ENCODE results near the gene ELMOD1.
"Not testable (repeated sequence)": the region's sequence is repeated elsewhere in the genome, so short reads cannot be mapped to it uniquely, and the experiment has no call there.

Gene ELMOD1

GRCh38 chr11:107590460-107591377, at the start of gene ELMOD1:
Gene ELMOD1, plus strand, starts transcription at chr11:107591147. Its CDS starts 27,043 bp downstream, at chr11:107618190.
- peak in 1 of 2 donors; percentile 20 for DNase-seq

GRCh38 chr11:107545101-107545514, 45.8 kb upstream of the ELMOD1 start:
- DNase-seq: no peak

DNA sequence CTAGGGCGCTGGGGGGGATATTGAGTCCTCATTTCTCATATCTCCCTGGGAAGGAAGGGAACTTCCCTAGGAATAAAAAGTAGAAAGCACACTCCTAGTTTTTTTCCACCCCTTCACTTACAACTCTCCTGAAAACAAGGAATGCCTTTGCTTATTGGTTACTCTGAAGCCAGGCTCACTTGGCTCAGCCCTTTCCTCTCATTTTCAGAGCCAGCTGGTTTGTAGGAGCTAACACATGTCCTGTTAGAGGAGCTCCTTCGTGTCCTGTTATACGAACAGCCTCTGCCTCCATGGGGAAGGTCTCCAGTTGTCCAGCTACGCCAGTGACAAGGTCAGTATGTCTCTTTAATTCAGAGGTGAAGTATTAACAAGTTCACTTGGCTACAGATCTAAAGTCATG, 43.0 kb upstream of the ELMOD1 start:
- DNase-seq: no peak

- DNase-seq: peak in 1 of 2 donors; percentile 57
Measured at GRCh38 chr11:107549253-107549953, 41.5 kb upstream of the ELMOD1 start.

DNA sequence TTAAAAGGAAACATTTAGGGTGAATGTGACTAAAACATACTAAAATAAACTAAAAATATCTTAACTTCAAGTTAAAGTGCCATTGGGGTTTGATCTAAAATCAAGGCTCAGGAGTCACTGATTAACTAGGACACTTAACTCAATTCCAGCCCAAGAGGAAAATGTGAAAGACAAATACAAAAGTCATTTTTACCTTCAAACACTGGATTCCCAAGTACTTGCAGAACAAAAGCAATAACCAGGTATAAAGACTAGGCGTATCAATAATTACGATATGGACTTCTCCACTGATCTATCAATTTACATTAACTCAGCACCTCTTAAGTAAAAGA, 41.0 kb upstream of the ELMOD1 start:
- DNase-seq: no peak

GRCh38 chr11:107550304-107550703, 40.6 kb upstream of the ELMOD1 start:
- no peak for DNase-seq

- no peak for DNase-seq
Measured at GRCh38 chr11:107561688-107562087, 29.3 kb upstream of the ELMOD1 start.

DNA sequence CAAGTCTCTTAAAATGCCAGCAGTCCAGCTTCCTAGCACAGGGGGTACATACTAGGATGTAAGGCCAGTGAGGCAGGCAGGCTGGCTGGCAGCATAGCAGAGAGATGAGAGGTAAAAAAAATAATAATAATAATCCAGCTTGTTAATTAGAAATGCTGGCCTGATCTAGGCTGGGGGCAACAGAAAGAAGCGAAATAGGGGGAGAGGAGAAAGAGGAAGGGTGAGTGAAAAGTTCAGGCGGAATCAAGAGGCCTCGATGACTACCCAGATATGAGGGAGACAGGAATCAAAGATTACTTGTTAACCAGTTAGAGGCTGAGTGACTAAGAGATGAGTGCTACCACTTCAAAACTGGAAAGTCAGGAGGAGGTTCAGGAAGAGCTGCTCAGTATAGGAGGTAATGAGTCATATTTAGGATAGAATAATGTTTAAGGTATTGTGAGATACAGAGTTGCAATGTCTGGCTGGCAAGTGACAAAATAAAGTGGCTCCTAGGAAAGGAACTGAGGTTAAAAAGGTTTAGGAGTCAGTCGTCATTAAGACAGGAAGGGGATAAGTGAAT, 28.2 kb upstream of the ELMOD1 start:
- DNase-seq: no peak

DNA sequence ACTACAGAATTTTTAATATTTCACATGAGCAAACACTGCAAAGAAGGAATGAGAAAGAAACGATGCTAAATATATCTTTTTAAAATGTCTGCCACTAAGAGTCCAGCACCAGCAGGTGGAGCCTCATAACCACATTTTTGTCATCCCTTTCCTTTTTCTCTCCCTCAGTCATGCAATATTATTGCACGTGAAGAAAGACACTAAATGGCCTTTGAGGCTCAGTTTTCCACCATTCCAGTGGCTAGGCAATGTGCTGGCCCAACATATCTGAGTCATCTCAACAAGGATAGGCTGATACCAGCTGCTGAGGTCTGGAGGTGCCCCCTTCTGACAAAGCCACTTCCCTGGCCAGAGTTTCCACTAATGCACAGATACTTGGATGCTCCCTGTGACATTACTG, 27.2 kb upstream of the ELMOD1 start:
- DNase-seq: peak; percentile 31 to 52

DNA sequence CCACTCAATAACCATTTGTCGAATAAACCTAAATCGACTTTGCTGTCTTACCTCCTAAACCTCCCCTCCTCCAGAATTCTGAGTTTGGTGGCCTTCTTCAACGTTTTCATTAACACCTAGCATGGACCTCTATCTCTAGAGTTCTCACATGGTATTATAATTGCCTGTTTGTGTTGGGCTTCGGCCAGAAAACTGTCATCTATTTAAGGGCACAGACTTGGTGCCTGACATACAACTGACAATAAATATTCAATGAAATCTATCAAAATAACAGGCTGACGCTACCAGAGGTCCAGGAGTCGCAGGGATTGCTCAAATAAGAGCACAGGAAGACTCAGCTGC, 26.1 kb upstream of the ELMOD1 start:
- no peak for DNase-seq

- DNase-seq: peak; percentile 77 to 82
Measured at GRCh38 chr11:107565219-107565937, 25.6 kb upstream of the ELMOD1 start, which contains the start of gene ALKBH8. Gene ALKBH8, minus strand, starts transcription at chr11:107565735. Its CDS starts 4,842 bp downstream, at chr11:107560893.

GRCh38 chr11:107565955-107566501, 24.9 kb upstream of the ELMOD1 start:
- not testable (repeated sequence) for DNase-seq

GRCh38 chr11:107566569-107566968, 24.4 kb upstream of the ELMOD1 start:
- no peak for DNase-seq

GRCh38 chr11:107567739-107568335, 23.1 kb upstream of the ELMOD1 start:
- no peak for DNase-seq

DNA sequence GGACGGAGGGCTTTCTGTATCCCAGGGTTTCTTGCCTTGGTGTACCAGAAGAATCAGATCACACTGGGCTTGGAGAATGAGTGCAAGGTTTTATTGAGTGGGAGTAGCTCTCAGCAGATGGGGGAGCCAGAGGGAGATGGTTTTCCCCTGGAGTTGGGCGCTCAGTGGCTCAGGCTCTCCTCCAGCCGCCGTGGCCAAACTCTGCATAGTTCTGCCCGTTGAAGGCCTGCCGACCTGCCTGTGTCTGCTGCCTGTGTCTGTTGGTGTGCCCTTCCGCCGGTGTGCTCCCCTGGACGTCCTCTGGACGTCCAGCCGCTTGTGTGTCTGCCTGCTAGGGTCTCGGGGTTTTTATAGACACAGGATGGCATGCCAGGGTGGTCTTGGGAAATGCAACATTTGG, 20.9 kb upstream of the ELMOD1 start:
- DNase-seq: no peak

GRCh38 chr11:107573438-107573837, 17.5 kb upstream of the ELMOD1 start:
- no peak for DNase-seq

DNA sequence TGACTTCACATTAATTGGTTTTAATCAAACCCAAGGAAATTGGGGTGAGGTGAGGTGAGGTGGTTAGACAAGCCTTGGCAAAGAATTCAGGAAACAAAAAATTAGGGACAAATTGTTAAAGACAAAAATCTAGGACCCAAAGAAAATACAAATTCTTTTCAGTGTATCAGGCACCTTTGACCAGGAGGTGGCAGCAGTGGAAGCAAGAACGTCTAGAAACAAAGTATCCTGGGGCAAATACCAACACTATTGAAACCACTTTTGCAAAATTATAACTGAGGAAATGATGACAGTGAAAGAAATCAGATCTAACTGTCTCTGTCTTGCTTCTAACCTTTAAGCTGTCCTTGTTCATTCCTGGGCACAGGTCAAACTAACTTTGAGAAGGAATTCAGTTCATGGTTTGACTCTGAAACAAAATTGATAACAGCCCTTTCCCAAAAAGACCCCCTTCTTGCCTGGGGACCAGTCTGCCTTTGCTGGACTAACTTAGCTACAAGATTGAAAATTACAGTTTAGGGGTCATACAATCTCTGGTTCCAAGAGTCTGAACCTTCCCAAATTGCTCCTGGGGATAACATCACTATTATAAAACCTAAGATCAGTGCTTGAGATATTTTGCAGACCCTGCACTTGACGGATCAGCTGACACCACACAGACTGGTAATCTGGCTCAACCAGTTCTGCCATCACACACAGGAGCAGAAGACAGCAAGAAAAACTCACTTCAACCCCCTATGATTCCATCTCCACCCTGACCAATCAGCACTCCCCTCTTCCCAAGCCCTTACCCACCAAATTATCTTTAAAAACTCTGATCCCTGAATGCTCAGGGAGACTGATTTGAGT, 14.2 kb upstream of the ELMOD1 start:
- DNase-seq: peak in 1 of 2 donors; percentile 51

- DNase-seq: no peak
Measured at GRCh38 chr11:107577346-107577711, 13.6 kb upstream of the ELMOD1 start.

DNA sequence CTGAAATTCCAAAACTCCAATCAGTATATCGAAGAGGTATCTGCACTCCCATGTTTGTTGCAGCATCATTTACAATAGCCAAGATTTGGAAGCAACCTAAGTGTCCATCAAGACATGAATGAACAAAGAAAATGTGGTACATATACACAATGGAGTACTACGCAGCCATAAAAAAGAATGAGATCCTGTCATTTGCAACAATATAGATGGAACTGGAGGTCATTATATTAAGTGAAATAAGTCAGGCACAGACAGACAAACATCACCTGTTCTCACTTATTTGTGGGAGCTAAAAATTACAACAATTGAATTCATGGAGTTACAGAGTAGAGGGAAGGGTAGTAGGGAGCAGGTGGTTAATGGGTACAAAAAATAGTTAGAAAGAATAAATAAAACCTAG, 11.8 kb upstream of the ELMOD1 start:
- not testable (repeated sequence) for DNase-seq

DNA sequence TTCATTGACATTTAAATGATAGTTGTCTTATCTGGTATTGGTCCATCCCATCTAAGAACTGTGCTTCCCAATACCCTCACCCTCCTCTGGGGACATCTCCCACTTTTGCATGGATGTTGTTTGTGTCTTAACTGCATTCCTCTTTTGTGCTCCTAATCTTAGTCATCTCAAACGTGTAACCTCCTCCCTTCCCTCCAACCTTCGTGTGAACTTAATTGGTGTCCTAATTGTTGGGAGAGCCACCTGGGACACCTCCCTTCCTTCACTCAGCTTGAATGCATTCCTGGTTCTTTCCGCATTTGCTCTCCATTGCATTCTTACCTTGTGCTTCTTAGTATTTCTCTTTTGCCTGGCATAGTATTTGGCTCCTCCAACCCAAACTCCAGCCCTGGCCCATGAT, 9.8 kb upstream of the ELMOD1 start:
- DNase-seq: no peak

GRCh38 chr11:107583629-107584195, 7.2 kb upstream of the ELMOD1 start:
- no peak for DNase-seq
